ENCODE results near the gene SPDEF.

GRCh38 chr6:34596798-34597197 lies 40.7 kb upstream of the SPDEF start:
- no peak for TF ChIP-seq CTCF (IDR thresholded peaks at IDR 0.05)
- TF ChIP-seq POLR2A (IDR thresholded peaks at IDR 0.05) = no peak

Measured in heart left ventricle (tissue), 13 donors.